T-helper 17 cell (primary cell): ENCODE data around the gene DOK6. TPM values are rescaled to one million over a fixed set of nuclear protein-coding genes. Genes with fewer than 3 reads are reported as not detected.
A peak's percentile ranks its signal among the peaks of the same experiment; 100 is the strongest.

Experiments
- ATAC-seq: fragments of 150-1000 bp; cut with Tn5 transposase; 2 replicates; pipeline ENCODE4 v1.10.0; 2021; ENCODE audit warnings: mild to moderate bottlenecking, moderate library complexity
- DNase-seq, 3 donors: peaks; one replicate each; pipeline versions ENCODE4 v3.0.0 to v3.0.0-alpha.2; 2020 to 2021
- H3K9me3 ChIP-seq: one replicate; pipeline ENCODE4 v1.7.0; 2013; ENCODE audit warnings: low read length, mild to moderate bottlenecking; ENCODE audit not compliant: control insufficient read depth, poor library complexity, severe bottlenecking
- H3K27ac Mint-ChIP-seq: one replicate; pipeline ENCODE4 v1.8.0; 2022; ENCODE audit warnings: mild to moderate bottlenecking, moderate library complexity, mixed read lengths
- H3K27me3 Mint-ChIP-seq: one replicate; pipeline ENCODE4 v1.8.0; 2022; ENCODE audit warnings: mixed read lengths
- H3K36me3 Mint-ChIP-seq: one replicate; pipeline ENCODE4 v1.8.0; 2022; ENCODE audit warnings: low read depth, mixed read lengths
- H3K4me1 Mint-ChIP-seq: one replicate; pipeline ENCODE4 v1.8.0; 2022; ENCODE audit warnings: mild to moderate bottlenecking, mixed read lengths
- H3K4me3 Mint-ChIP-seq: one replicate; pipeline ENCODE4 v1.8.0; 2022; ENCODE audit warnings: mild to moderate bottlenecking, moderate library complexity, mixed read lengths
- total RNA-seq, 4 donors: library from RNA in 2 of 4; stranded (reverse) in 2 of 4; gene quantifications; one replicate each; pipeline ENCODE4 v1.2.3 and lab custom pipeline; 2022 to 2026

The DOK6 gene
- total RNA-seq, 2 donors from 2014 or later = 0.05 TPM; not detected in 1

GRCh38 chr18:69622961-69623360 lies 222.3 kb downstream of the DOK6 start:
- Mint-ChIP-seq H3K4me3 (no peak overlapping the region), H3K36me3 (peaks cover 2% of the 10 kb centered on the region), H3K27ac (no peak overlapping the region), H3K4me1 (peaks cover 3% of the 10 kb centered on the region), H3K27me3 (no peaks in the 10 kb centered on the region)
- no peak for DNase-seq
- no peak for ATAC-seq
- H3K9me3 ChIP-seq = no peaks in the 10 kb centered on the region

- Mint-ChIP-seq H3K27ac (no peak overlapping the region), H3K4me1 (peaks cover 3% of the 10 kb centered on the region), H3K4me3 (no peak overlapping the region), H3K27me3 (peaks cover 5% of the 10 kb centered on the region), H3K36me3 (peaks cover 2% of the 10 kb centered on the region)
- ATAC-seq (no peak), DNase-seq (no peak)
- no peaks in the 10 kb centered on the region for H3K9me3 ChIP-seq
These were observed 225.5 kb downstream of the DOK6 start for GRCh38 chr18:69626171-69626570.

DNA sequence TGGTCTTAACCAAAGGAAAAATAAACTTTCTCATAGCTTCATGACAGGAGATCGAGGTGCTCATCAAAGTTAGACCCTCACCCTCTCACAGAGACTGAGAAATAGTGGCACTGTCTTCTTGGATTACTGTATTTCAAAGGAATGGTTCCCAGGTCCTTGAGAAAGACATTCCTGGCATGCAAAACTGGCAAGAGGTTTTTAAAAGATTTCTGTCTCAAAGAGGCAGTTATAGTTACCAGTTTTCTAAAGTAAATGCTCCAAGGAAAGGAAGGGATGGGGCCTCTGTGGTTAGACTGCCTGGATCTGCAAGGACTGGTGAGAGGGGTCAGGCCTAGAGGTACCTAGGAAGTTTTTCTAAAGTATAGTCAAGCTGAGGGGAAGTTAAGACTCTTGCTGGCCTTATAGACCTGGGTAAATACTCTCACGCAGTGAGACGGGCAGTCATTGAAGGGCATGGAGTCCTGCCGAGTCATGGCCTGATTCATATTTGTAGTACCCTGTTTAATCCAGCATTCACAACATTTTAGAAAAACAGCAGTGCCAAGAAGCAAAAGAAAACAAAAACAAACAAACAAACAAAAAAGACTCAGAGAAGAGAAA lies 226.1 kb downstream of the DOK6 start:
- no peak overlapping the region for H3K27ac Mint-ChIP-seq

DNA sequence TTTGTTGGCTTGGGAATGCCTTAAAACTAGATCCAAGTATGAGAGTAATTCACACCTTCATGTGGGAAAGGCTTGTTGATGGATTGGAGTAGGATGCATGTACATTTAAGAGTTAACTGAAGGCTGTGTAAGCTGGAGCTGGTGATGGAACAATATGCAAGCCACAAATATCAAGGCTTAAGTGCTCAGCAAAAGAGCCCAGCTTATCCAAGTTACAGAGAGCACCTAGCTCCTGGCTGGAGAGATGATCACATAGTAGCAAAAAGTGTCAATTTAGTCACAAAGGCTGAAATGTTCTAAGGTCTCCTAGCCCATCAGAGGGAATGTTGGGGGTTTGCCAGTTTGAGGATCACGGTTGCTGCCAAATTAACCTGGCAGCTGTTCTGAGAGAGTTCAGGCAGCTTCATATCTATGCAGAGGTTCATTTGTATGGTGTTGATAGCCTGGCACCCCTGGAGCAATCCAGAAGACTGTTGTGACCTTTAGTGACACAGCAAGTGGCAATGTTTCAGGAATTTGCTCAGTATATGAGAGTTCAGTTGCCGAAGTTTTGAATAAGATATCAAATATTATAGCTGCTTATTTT lies 228.2 kb downstream of the DOK6 start:
- DNase-seq = no peak

More for the DNA sequence above, 226.1 kb downstream of the DOK6 start:
- DNase-seq = no peak
- no peak for ATAC-seq
- Mint-ChIP-seq H3K4me1 (no peaks in the 10 kb centered on the region), H3K36me3 (no peaks in the 10 kb centered on the region), H3K27me3 (peaks cover 5% of the 10 kb centered on the region), H3K4me3 (no peak overlapping the region)
- H3K9me3 ChIP-seq = no peaks in the 10 kb centered on the region

DNA sequence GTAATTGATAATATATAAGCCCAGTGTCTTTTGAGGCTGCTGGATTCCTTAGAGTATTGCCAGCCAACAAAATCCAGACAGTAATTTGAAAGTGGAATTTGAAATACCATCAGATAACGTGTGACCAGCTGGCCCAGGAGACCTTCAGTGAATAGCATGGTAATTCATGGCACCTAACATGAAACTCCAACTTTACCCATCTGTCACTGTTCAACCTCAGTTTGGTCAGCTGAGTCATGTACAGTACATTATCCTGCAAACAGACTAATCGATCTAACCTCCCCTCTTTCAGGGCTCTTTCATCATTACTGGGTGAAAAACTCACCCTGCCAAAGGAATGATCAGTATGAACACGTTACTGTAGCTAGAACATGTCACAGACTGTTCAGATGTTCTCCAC lies 230.6 kb downstream of the DOK6 start:
- Mint-ChIP-seq H3K27me3 (peaks cover 13% of the 10 kb centered on the region), H3K4me1 (peaks cover 3% of the 10 kb centered on the region), H3K27ac (no peak overlapping the region), H3K4me3 (no peak overlapping the region), H3K36me3 (no peaks in the 10 kb centered on the region)
- DNase-seq (no peak), ATAC-seq (no peak)
- no peaks in the 10 kb centered on the region for H3K9me3 ChIP-seq

More for the DNA sequence above, 228.2 kb downstream of the DOK6 start:
- Mint-ChIP-seq H3K4me3 (no peak overlapping the region), H3K27me3 (peaks cover 5% of the 10 kb centered on the region), H3K4me1 (no peaks in the 10 kb centered on the region), H3K27ac (no peak overlapping the region), H3K36me3 (no peaks in the 10 kb centered on the region)
- ATAC-seq = no peak
- H3K9me3 ChIP-seq = no peaks in the 10 kb centered on the region

DNA sequence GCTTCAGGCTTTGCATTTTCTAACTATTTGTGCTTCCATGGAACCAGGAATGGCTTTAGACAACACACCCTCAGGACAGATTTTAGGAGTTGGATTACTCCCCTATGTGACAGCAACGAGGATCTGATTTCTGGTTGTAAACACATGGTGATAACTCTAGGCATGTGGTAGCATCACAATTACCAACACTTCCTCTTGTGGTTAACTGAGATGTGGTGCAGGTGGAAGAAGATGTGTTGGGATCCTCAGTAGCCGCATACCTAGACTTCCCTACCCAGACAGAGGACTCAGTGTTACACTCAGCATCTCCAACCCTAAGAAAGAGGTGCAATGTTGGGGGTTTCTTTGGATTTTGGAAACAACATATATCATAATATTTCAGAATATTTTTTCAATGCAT lies 234.8 kb downstream of the DOK6 start:
- Mint-ChIP-seq H3K27ac (no peak overlapping the region), H3K27me3 (peaks cover 8% of the 10 kb centered on the region), H3K4me3 (no peak overlapping the region), H3K36me3 (no peaks in the 10 kb centered on the region), H3K4me1 (peaks cover 3% of the 10 kb centered on the region)
- no peak for DNase-seq
- ATAC-seq = no peak
- H3K9me3 ChIP-seq = no peaks in the 10 kb centered on the region

- Mint-ChIP-seq H3K27me3 (peaks cover 8% of the 10 kb centered on the region), H3K4me3 (no peak overlapping the region), H3K36me3 (no peaks in the 10 kb centered on the region), H3K4me1 (peaks cover 3% of the 10 kb centered on the region), H3K27ac (no peak overlapping the region)
- ATAC-seq (peak; percentile 60), DNase-seq (no peak)
- no peaks in the 10 kb centered on the region for H3K9me3 ChIP-seq
These were observed 236.0 kb downstream of the DOK6 start for GRCh38 chr18:69636529-69637301.

- H3K4me3 Mint-ChIP-seq = no peak overlapping the region
- peaks cover 3% of the 10 kb centered on the region for H3K4me1 Mint-ChIP-seq
- no peak for DNase-seq
- ATAC-seq = no peak
- no peak overlapping the region for H3K27ac Mint-ChIP-seq
- no peaks in the 10 kb centered on the region for H3K36me3 Mint-ChIP-seq
- peaks cover 8% of the 10 kb centered on the region for H3K27me3 Mint-ChIP-seq
- H3K9me3 ChIP-seq = no peaks in the 10 kb centered on the region
These were observed 237.4 kb downstream of the DOK6 start for GRCh38 chr18:69638056-69638455.

DNA sequence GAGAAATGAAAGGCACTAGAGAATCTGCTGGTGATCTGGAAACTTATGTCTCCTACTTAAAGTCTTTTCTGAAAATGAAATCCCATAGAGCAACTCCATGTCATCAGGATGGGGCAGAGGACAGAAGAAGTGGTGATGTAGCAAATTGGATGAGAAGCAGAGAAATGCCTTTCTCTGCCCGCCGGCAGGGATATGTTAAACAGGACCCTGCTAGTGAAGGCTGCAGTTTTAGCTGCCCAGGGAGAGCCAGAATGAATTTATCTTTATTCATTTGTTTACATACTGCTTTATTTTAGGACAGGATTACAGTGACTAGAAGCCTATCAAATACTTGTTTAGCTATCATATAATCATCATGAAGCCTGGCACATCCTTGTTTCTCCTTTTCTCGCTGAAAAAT lies 247.0 kb downstream of the DOK6 start:
- H3K27ac Mint-ChIP-seq = no peak overlapping the region
- H3K36me3 Mint-ChIP-seq = no peaks in the 10 kb centered on the region
- ATAC-seq = no peak
- no peak for DNase-seq
- H3K4me3 Mint-ChIP-seq = no peak overlapping the region
- peaks cover 2% of the 10 kb centered on the region for H3K4me1 Mint-ChIP-seq
- no peaks in the 10 kb centered on the region for H3K9me3 ChIP-seq
- H3K27me3 Mint-ChIP-seq = peaks cover 20% of the 10 kb centered on the region

DNA sequence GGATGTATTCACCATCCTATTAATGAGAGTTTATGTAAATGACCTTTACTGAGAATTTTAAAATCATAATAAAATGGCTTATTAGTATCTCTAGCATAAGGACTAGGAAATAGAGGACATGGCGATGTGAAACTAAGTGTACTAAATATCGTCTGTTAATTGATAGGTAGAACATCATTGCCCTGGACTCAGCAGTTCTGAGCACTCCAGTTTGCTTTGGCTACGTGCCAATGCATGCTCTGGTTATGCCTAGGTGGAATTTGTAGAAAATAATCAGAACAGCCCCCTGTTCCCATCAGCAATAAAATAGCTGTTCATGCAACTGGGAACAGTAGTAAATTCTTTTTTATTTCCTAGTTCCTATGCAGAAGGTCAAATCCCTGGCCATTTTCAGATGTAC lies 247.8 kb downstream of the DOK6 start:
- ATAC-seq (no peak), DNase-seq (no peak)
- no peaks in the 10 kb centered on the region for H3K9me3 ChIP-seq
- Mint-ChIP-seq H3K36me3 (no peaks in the 10 kb centered on the region), H3K27me3 (peaks cover 28% of the 10 kb centered on the region), H3K27ac (no peak overlapping the region), H3K4me3 (no peak overlapping the region), H3K4me1 (peaks cover 2% of the 10 kb centered on the region)

DNA sequence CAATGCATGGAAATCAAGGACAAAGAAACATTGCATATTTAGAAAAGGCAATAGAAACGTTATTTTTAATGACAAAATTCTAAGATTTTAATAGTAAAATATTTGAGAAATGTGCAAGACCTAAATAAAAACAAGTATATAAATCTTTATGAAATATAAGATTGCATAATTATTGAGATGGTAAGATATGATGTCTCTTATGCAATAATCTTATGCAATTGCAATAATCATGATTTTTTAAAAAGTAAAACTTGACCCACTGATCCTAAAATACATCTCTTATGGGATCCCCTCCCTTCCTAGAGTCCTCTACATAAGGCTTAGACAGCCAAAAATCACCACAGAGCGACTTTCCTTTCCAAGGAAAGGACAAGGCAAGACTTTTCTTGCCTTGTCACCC lies 249.0 kb downstream of the DOK6 start:
- peaks cover 36% of the 10 kb centered on the region for H3K27me3 Mint-ChIP-seq
- DNase-seq (no peak), ATAC-seq (no peak)
- H3K9me3 ChIP-seq = no peaks in the 10 kb centered on the region
- H3K36me3 Mint-ChIP-seq = peaks cover 3% of the 10 kb centered on the region
- H3K4me3 Mint-ChIP-seq = no peak overlapping the region
- H3K27ac Mint-ChIP-seq = no peak overlapping the region
- H3K4me1 Mint-ChIP-seq = peaks cover 2% of the 10 kb centered on the region

GRCh38 chr18:69651243-69651642 lies 250.6 kb downstream of the DOK6 start:
- Mint-ChIP-seq H3K27me3 (peaks cover 39% of the 10 kb centered on the region), H3K4me1 (peaks cover 2% of the 10 kb centered on the region), H3K4me3 (no peak overlapping the region), H3K27ac (no peak overlapping the region), H3K36me3 (peaks cover 3% of the 10 kb centered on the region)
- H3K9me3 ChIP-seq = no peaks in the 10 kb centered on the region
- ATAC-seq (no peak), DNase-seq (no peak)

DNA sequence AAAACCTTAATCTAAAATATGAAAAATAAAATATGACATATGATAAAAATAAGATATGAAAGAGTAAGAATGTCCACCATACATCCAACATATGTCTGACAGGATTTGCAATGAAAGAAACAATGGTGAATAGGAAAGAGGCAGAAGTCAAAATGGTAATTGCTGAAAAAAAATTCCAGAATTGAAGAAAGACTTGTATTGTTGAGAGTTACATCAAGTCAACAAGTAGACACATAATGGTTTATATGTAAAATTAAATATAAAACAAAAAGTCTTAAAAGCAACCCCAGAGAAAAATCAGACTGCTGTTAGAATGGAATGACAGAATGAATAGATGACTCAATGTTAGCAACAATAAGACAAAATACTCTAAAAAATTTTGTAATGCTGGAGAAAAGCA lies 255.1 kb downstream of the DOK6 start:
- peaks cover 2% of the 10 kb centered on the region for H3K4me1 Mint-ChIP-seq
- no peak for DNase-seq
- H3K4me3 Mint-ChIP-seq = no peak overlapping the region
- H3K36me3 Mint-ChIP-seq = peaks cover 3% of the 10 kb centered on the region
- peak overlapping the region; percentile 37 for H3K27ac Mint-ChIP-seq
- ATAC-seq = no peak
- H3K9me3 ChIP-seq = no peaks in the 10 kb centered on the region
- H3K27me3 Mint-ChIP-seq = peaks cover 32% of the 10 kb centered on the region
